Measurements from ENCODE around the gene PAQR6.

Gene PAQR6

GRCh38 chr1:156247460-156248322 is at the start of gene PAQR6:
TSS of gene PAQR6 (minus strand) at chr1:156248056. CDS start at chr1:156246731, 1,325 bp downstream.
- DNase-seq (ENCODE audit: low read depth in 2 of 2) = no peak

DNA sequence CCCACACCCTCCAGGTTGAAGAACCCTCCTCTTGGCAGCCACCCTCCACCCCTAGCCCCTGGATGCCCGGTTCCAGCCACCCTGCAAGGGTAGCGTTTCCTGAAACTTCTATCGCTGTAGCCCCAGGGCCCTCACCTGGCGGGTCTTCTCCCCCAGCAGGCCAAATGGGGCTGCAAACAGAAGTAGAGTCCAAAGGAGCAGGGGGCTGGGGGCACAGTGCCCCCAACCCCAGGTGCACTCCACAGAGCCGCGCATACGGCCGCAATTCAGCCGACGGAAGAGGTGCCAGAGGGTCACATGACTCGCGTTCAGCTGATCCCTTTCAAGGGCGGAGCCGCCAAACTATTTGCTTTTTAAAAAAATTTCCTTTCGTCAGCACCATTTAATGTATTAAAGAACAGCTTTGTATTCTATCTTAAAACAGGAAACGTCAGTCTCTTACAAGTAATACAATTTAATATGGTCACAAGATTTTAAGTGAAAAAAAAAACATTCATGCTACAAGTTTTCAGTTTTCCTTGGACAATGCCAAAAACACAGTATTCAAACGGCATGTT is 47.6 kb upstream of the PAQR6 start, which contains the start of gene GLMP:
Gene GLMP, minus strand, starts transcription at position 289 of the 557 bp plus-strand sequence. Its CDS starts 34 bp downstream, at position 255.
- peak; percentile 14 to 37 for DNase-seq (ENCODE audit: low read depth in 2 of 2)

- no peak for DNase-seq (ENCODE audit: low read depth in 2 of 2)
These were observed 46.0 kb upstream of the PAQR6 start for GRCh38 chr1:156293895-156294294.

GRCh38 chr1:156293098-156293434 is 45.2 kb upstream of the PAQR6 start:
- no peak for DNase-seq (ENCODE audit: low read depth in 2 of 2)

- DNase-seq (ENCODE audit: low read depth in 2 of 2) = no peak
These were observed 43.6 kb upstream of the PAQR6 start for GRCh38 chr1:156291226-156292061.

GRCh38 chr1:156289857-156290256 is 42.0 kb upstream of the PAQR6 start:
- DNase-seq (ENCODE audit: low read depth in 2 of 2) = no peak

DNA sequence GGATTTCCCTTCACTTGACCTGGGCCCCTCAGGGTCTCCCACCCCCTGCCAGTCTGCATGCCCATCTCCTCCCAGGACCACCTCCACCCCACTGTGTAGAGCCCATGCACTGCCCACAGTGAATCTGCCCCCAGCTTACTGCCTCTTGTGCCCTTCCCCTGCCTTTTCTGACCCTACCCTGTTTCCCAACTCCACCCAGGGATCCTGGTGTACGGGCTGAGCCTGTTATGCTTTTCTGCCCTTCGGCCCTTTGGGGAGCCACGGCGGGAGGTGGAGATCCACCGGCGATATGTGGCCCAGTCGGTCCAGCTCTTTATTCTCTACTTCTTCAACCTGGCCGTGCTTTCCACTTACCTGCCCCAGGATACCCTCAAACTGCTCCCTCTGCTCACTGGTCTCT is 38.2 kb upstream of the PAQR6 start:
- no peak for DNase-seq (ENCODE audit: low read depth in 2 of 2)

GRCh38 chr1:156285437-156285836 is 37.6 kb upstream of the PAQR6 start:
- no peak for DNase-seq (ENCODE audit: low read depth in 2 of 2)

- no peak for DNase-seq (ENCODE audit: low read depth in 2 of 2)
These were observed 36.9 kb upstream of the PAQR6 start for GRCh38 chr1:156284757-156285156.

DNA sequence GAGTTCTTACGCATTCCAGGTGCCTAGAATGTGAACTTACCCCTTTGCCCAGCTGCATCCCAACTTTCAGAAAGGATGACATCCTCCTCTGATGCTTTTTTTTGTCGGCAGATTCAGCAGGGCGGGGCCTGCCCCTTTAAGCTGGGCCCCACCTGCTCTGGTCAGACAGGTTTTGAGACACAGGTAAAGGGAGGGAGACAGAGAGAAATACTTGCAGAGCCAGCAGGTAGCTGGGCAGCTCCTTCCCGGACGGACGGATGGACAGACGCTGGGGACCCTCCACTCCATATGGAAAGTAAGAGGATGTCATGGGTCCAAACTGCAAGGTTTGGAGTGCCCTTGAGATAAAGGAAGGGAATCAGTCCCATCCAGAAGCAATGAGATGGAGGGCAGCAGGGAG is 36.3 kb upstream of the PAQR6 start, which contains the start of gene TMEM79:
Gene TMEM79, plus strand, starts transcription at position 214 of the 400 bp plus-strand sequence. CDS start 902 bp downstream, outside the sequence.
- no peak for DNase-seq (ENCODE audit: low read depth in 2 of 2)

DNA sequence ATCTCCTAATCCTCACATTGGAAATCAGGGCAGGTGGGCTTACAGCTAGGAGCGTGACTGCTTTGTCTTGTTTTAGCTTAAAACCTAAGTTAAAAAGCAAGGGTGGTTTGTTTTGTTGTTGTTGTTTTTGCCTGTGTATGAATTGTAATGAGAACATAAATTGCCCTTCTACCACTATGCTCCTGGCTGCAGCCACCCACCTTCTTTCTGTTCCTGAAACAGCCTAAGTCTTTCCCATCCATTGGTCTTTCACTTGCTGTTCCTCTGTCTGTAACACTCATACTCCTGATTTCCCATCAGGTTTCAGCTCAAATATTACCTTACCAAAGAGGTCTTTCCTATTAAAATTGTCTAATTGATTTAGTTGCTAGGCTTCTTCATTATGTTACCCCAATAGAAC is 35.7 kb upstream of the PAQR6 start:
- no peak for DNase-seq (ENCODE audit: low read depth in 2 of 2)

- DNase-seq (ENCODE audit: low read depth in 2 of 2) = peak; percentile 88 to 94
These were observed 34.8 kb upstream of the PAQR6 start, which contains the start of gene SMG5 for GRCh38 chr1:156282479-156283222. TSS of gene SMG5 (minus strand) at chr1:156282825. CDS start at chr1:156282680, 145 bp downstream.

- peak in 1 of 2 experiments; percentile 26 for DNase-seq (ENCODE audit: low read depth in 2 of 2)
These were observed 34.0 kb upstream of the PAQR6 start for GRCh38 chr1:156281693-156282478.

- DNase-seq (ENCODE audit: low read depth in 2 of 2) = peak in 1 of 2 experiments; percentile 45
These were observed 33.4 kb upstream of the PAQR6 start for GRCh38 chr1:156281281-156281680.

DNA sequence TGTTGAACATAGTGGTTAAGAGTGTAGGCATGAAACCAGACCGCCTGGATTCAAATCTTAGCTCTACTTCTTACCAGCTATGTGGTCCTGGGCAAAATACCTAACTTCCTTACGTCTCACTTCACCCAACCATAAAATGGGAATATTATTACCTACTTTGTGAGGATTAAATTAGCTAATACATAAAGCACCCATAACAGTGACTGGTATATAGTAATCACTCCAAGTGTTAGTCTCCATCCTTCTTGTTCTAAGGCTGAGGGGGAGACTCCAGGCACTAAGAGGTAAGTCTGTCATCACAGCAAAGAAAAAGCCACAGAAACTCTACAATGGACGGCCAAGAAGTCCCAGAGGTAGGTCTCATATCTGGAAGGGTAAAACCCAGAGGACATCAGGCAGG is 32.0 kb upstream of the PAQR6 start:
- no peak for DNase-seq (ENCODE audit: low read depth in 2 of 2)

GRCh38 chr1:156276966-156277381 is 29.1 kb upstream of the PAQR6 start:
- DNase-seq (ENCODE audit: low read depth in 2 of 2) = no peak

DNA sequence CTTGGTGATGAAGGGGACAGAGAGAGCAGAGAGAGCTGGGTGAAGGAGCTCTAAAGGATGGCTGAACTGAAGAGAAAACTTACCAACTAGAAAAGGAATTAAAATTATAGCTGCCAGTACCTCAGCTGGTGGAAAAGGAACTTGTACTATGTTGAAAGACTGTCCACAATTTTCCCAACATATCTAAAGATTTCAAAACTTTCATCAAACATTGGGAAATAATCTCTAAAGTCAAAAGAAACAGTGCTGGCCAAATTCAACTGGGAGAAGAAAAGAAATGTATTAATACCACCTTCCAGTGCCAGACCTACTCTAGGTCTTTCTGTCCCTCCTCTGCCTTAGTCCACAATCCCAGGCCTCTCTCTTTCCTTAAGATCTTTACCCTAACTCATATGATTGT is 28.7 kb upstream of the PAQR6 start:
- DNase-seq (ENCODE audit: low read depth in 2 of 2) = no peak

DNA sequence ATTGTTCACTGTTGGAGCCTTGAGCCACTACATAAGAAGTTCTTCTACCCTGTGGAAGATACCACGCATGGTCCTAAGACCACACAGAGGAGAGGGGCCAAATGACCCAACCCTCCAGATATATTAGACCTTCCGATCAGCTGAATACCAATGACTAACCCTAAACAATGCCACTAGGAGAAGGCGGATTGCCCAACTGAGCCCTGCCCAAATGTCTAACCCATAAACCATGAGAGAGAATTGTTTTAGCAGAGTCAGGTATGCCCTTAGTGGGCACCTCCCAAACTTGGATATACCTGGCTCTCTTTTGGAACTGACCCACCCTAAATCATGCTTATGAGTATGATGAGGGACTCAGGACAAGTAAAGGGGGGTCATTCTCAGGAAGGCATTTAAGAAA is 22.5 kb upstream of the PAQR6 start:
- DNase-seq (ENCODE audit: low read depth in 2 of 2) = no peak

DNA sequence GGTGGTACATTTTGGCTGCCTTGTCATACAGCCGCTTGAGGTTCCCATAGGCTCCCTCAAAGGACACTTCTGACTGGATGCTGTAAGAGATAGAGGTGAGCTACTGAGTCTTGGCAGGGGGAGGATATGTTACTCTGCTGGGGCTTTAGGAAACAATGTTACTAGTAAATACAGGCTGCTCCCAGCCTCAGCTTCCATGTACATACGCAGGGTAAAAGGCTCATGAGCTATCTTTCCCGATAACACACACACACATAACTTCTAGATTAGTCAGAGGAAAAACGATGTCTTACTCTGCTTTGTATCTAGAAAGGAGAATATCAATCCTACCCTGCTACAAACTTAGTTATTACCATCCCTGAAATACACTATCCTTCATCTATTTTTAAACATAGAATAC is 20.5 kb upstream of the PAQR6 start:
- DNase-seq (ENCODE audit: low read depth in 2 of 2) = no peak

DNA sequence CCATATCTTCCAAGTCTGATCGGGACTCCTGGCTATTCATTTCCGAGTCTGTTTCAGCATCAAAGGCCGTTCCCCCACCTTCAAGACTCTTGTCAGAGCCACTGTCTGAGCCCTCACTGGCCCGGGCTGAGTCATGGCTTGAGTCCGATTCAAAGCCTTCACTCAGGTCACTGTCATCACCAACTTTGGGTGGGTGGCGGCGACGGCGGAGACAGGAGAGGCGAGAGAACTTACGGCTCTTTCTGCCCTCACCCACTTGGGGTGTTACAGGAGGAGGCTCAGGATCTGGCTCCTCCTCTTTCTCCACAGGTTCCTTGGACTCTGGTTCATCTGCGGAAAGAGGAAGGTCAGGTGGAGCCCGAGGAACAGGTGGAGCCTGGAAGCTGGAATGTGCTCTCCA is 18.2 kb upstream of the PAQR6 start:
- no peak for DNase-seq (ENCODE audit: low read depth in 2 of 2)

DNA sequence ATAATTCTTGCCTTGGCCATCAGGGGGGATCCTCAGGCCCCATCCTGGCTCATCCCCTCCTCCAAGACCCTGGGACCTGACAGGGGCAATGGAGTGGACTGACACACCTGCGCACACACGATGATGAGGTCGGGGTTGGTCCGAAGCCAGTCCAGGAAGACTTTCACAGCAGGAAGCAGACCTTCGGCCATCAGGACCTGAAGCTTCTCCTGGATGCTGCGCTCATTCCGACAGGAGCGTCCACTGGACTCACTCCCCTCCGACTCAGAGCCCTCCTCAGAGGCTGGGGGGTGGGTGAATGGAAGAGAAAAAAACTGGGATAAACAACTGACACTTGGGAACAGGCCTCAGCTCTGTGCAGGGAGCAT is 15.4 kb upstream of the PAQR6 start:
- no peak for DNase-seq (ENCODE audit: low read depth in 2 of 2)
